Chondrocyte (in vitro differentiated cells): Measurements from ENCODE around the gene LRBA. TPM values are rescaled to one million over a fixed set of nuclear protein-coding genes. Genes with fewer than 3 reads are reported as not detected.
A peak's percentile ranks its signal among the peaks of the same experiment; 100 is the strongest.
"Not testable (repeated sequence)": the region's sequence is repeated elsewhere in the genome, so short reads cannot be mapped to it uniquely, and the experiment has no call there.

ENCODE experiments used
- DNase-seq: peaks from one replicate; pipeline ENCODE4 v3.0.0; 2021; ENCODE audit warnings: mixed read lengths, low spot score
- H3K27ac Mint-ChIP-seq: one replicate; pipeline ENCODE4 v1.8.0; 2021; ENCODE audit warnings: mild to moderate bottlenecking, moderate library complexity, mixed read lengths; ENCODE audit not compliant: unreplicated experiment
- H3K27me3 Mint-ChIP-seq: 2 replicates; pipeline ENCODE4 v1.8.0; 2021; ENCODE audit warnings: low read depth, mixed read lengths
- H3K36me3 Mint-ChIP-seq: 2 replicates; pipeline ENCODE4 v1.8.0; 2021; ENCODE audit warnings: low read depth, mixed read lengths
- H3K4me1 Mint-ChIP-seq: 2 replicates; pipeline ENCODE4 v1.8.0; 2021; ENCODE audit warnings: low read depth, mild to moderate bottlenecking, mixed read lengths
- H3K4me3 Mint-ChIP-seq: one replicate; pipeline ENCODE4 v1.8.0; 2021; ENCODE audit warnings: mild to moderate bottlenecking, moderate library complexity, mixed read lengths; ENCODE audit not compliant: unreplicated experiment
- H3K9me3 Mint-ChIP-seq: 2 replicates; pipeline ENCODE4 v1.8.0; 2021; ENCODE audit warnings: low read depth, mixed read lengths
- total RNA-seq: library from RNA; stranded (reverse); gene quantifications from 3 replicates; pipeline ENCODE4 v1.2.1, GENCODE V29; 2021
- TF ChIP-seq, protein P1 (sequence below): fragments of 200-600 bp; sonication (generic); IDR thresholded peaks from 2 replicates; pipeline ENCODE4 v1.5.0; 2021; ENCODE audit warnings: antibody characterized with exemption, mild to moderate bottlenecking, moderate library complexity

The LRBA gene
- total RNA-seq, 1 donor from 2014 or later: 19.7 TPM

DNA sequence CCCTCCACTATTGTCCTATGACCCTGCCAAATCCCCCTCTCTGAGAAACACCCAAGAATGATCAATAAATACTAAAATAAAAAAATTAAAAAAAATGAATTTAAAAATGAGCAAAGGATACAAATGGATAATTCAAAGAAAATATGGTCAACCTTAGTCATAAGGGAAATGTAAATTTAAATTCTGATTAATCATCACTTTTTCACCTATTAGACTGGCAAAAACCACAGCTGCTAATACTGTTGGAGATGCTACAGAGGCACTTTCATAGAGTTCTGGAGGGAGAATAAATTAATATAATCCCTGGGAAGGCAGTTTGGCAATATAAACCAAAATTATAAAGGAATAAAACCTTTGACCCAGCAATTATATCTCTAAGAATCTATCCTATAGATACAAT, 50.3 kb downstream of the LRBA start:
- no peak for DNase-seq
- no peaks in the 10 kb centered on the region for H3K9me3 Mint-ChIP-seq
- no peaks in the 10 kb centered on the region for H3K27me3 Mint-ChIP-seq
- no peaks in the 10 kb centered on the region for H3K36me3 Mint-ChIP-seq
- TF ChIP-seq, protein P1, sequence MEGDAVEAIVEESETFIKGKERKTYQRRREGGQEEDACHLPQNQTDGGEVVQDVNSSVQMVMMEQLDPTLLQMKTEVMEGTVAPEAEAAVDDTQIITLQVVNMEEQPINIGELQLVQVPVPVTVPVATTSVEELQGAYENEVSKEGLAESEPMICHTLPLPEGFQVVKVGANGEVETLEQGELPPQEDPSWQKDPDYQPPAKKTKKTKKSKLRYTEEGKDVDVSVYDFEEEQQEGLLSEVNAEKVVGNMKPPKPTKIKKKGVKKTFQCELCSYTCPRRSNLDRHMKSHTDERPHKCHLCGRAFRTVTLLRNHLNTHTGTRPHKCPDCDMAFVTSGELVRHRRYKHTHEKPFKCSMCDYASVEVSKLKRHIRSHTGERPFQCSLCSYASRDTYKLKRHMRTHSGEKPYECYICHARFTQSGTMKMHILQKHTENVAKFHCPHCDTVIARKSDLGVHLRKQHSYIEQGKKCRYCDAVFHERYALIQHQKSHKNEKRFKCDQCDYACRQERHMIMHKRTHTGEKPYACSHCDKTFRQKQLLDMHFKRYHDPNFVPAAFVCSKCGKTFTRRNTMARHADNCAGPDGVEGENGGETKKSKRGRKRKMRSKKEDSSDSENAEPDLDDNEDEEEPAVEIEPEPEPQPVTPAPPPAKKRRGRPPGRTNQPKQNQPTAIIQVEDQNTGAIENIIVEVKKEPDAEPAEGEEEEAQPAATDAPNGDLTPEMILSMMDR: no peak
- H3K4me1 Mint-ChIP-seq: peaks cover 23% of the 10 kb centered on the region
- no peak overlapping the region for H3K27ac Mint-ChIP-seq
- H3K4me3 Mint-ChIP-seq: no peak overlapping the region

DNA sequence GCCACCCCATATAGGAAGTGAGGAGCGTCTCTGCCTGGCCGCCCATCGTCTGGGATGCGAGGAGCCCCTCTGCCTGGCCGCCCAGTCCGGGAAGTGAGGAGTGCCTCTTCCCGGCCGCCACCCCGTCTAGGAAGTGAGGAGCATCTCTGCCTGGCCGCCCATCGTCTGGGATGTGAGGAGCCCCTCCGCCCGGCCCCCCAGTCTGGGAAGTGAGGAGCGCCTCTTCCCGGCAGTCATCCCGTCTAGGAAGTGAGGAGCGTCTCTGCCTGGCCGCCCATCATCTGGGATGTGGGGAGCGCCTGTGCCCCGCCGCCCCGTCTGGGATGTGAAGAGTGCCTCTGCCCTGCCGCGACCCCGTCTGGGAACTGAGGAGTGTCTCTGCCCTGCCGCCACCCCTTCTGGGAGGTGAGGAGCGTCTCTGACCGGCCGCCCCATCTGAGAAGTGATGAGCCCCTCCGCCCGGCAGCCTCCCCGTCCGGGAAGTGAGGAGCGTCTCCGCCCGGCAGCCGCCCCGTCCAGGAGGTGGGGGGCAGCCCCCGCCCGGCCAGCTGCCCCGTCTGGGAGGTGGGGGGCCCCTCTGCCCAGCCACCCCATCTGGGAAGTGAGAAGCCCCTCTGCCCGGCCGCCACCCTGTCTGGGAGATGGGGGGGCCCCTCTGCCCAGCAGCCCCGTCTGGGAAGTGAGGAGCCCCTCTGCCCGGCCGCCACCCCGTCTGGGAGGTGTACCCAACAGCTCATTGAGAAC, 51.3 kb downstream of the LRBA start:
- H3K36me3 Mint-ChIP-seq, H3K4me3 Mint-ChIP-seq, DNase-seq, H3K9me3 Mint-ChIP-seq, H3K27me3 Mint-ChIP-seq, H3K27ac Mint-ChIP-seq: not testable (repeated sequence)
- peaks cover 23% of the 10 kb centered on the region for H3K4me1 Mint-ChIP-seq

DNA sequence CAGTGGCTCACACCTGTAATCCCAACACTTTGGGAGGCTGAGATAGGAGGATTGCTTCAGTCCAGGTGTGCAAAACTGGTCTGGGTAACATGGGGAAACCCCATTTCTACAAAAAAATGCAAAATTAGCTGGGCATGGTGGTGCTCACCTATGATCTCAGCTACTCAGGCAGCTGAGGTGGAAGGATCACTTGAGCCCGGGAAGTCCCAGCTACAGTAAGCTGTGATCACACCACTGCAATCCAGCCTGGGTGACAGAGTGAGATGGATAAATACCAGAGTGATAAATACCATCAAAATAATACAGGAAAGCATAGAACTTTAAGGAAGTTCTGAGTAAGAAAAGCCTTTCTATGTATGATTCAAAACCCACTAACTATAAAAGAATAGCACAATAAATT, 52.8 kb downstream of the LRBA start:
- Mint-ChIP-seq H3K27me3 (no peaks in the 10 kb centered on the region), H3K27ac (peak overlapping the region; percentile 62), H3K4me1 (peaks cover 23% of the 10 kb centered on the region), H3K4me3 (no peak overlapping the region), H3K36me3 (no peaks in the 10 kb centered on the region), H3K9me3 (peaks cover 2% of the 10 kb centered on the region)
- TF ChIP-seq, protein P1: no peak
- DNase-seq: no peak

DNA sequence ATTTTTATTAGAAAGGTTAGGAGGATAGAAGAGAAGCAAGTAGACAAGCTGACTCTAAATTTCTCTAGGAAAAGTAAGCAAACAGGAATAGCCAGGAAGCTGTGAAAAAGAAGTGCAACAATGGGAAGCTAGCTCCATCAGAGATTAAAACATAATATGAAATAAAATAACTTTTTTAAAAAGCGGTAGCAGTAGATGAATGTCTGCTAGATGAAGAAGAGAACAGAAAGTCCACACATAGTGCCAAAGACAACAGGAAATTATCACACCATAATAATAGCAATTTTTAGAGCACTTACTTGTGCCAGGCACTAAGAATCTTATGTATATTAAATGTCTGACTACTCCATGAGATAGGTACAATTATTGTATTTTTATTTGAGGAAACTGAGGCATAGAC, 53.5 kb downstream of the LRBA start:
- Mint-ChIP-seq H3K27me3 (no peaks in the 10 kb centered on the region), H3K36me3 (no peaks in the 10 kb centered on the region), H3K27ac (peak overlapping the region; percentile 67), H3K4me1 (peaks cover 26% of the 10 kb centered on the region), H3K9me3 (peaks cover 2% of the 10 kb centered on the region), H3K4me3 (no peak overlapping the region)
- no peak for DNase-seq
- TF ChIP-seq, protein P1: no peak

DNA sequence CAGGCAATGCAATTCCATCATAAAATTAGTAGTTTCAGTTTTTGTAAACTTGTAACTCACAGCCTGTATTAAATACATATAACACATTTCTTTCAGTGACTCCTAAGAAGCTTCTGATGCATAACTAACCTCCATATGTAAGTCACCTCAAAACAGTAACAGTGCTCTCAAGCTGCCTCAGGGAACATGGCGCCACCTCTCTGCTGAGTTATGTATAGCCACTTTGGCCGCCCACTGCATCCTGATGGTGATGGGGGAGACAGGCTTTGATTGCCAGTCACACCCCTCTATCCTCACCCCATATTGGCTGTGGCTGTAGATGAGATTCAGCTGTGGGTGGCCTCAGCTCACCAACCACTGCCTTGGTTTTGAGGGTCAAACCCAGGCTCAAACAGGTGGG, 54.3 kb downstream of the LRBA start:
- TF ChIP-seq, protein P1: peak; percentile 63
- no peaks in the 10 kb centered on the region for H3K36me3 Mint-ChIP-seq
- no peak overlapping the region for H3K27ac Mint-ChIP-seq
- H3K4me1 Mint-ChIP-seq: peaks cover 33% of the 10 kb centered on the region
- peaks cover 2% of the 10 kb centered on the region for H3K9me3 Mint-ChIP-seq
- no peaks in the 10 kb centered on the region for H3K27me3 Mint-ChIP-seq
- H3K4me3 Mint-ChIP-seq: no peak overlapping the region
- DNase-seq: no peak

DNA sequence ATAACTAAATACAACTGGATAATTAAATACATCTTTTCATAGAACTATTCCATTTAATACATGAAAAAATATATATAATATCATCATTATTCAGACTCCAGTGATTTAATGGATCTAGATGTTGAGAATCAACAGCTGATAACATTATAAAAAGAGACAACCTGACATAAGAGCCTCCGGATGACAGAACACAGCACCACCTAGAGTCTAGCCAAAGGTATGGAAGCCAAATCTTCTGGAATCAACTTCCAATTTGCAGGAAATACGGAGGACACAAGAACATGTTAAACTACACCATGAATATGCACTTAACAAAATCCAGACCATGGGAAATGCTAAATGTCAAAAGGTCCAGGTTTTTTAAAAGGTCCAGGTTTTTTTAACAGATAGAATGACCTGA, 55.0 kb downstream of the LRBA start:
- H3K27me3 Mint-ChIP-seq: no peaks in the 10 kb centered on the region
- TF ChIP-seq, protein P1: peak; percentile 76
- peaks cover 33% of the 10 kb centered on the region for H3K4me1 Mint-ChIP-seq
- H3K27ac Mint-ChIP-seq: no peak overlapping the region
- DNase-seq: no peak
- no peak overlapping the region for H3K4me3 Mint-ChIP-seq
- H3K36me3 Mint-ChIP-seq: no peaks in the 10 kb centered on the region
- H3K9me3 Mint-ChIP-seq: peaks cover 2% of the 10 kb centered on the region

DNA sequence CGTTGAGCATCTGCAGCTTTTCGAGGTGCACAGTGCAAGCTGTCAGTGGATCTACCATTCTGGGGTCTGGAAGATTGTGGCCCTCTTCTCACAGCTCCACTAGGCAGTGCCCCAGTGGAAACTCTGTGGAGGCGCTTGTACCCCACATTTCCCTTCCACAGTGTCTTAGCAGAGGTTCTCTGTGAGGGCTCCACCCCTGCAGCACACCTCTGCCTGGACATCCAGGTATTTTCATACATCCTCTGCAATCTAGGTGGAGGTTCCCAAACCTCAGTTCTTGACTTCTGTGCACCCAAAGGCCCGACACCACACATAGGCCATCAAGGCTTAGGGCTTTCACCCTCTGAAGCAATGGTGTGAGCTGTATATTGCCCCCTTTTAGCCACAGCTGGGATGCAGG, 57.1 kb downstream of the LRBA start:
- H3K27ac Mint-ChIP-seq, H3K36me3 Mint-ChIP-seq, H3K4me3 Mint-ChIP-seq, DNase-seq, H3K9me3 Mint-ChIP-seq, H3K27me3 Mint-ChIP-seq: not testable (repeated sequence)
- H3K4me1 Mint-ChIP-seq: peaks cover 33% of the 10 kb centered on the region

DNA sequence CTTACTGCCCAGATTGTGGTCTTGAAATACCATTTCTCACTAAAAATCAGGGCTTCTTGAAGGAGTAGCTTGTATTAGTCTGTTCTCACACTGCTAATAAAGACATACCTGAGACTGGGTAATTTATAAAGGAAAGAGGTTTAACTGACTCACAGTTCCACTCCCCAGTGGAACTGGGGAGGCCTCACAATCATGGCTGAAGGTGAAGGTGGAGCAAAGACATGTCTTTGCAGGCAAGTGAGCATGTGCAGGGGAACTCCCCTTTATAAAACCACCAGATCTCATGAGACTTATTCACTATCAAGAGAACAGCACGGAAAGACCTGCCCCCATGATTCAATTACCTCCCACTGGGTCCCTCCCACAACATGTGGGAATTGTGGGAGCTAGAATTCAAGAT, 58.0 kb downstream of the LRBA start:
- not testable (repeated sequence) for H3K27ac Mint-ChIP-seq

More for the DNA sequence above, 58.0 kb downstream of the LRBA start:
- H3K27me3 Mint-ChIP-seq, H3K9me3 Mint-ChIP-seq, DNase-seq, H3K4me3 Mint-ChIP-seq, H3K36me3 Mint-ChIP-seq: not testable (repeated sequence)
- H3K4me1 Mint-ChIP-seq: peaks cover 28% of the 10 kb centered on the region
